ENCODE results near the gene DIDO1.

GRCh38 chr20:62927128-62927705 lies 912 bp upstream of the DIDO1 start:
- TF ChIP-seq CTCF (IDR thresholded peaks at IDR 0.05): no peak
- TF ChIP-seq POLR2A (IDR thresholded peaks at IDR 0.05): no peak

All from vagina (tissue), 2 donors.